Retinal pigment epithelial cell (primary cell): Measurements from ENCODE around the gene SLC35F1.

Experiments used
- DNase-seq: peaks from one replicate; pipeline ENCODE4 v3.0.0-alpha.2; 2010; ENCODE audit warnings: low read depth
- H3K4me3 ChIP-seq: 2 replicates; pipeline ENCODE4 v1.5.1; 2011; ENCODE audit warnings: mild to moderate bottlenecking, low read length, control low read depth, moderate library complexity
- CTCF ChIP-seq: conservative IDR thresholded peaks from 2 replicates; pipeline ENCODE4 v1.5.1; 2011; ENCODE audit warnings: low read depth, low read length, control low read depth, inconsistent platforms

The SLC35F1 gene

GRCh38 chr6:117906507-117906957 lies 532 bp upstream of the SLC35F1 start:
- H3K4me3 ChIP-seq, result peak overlapping the region; percentile 56
- DNase-seq, result no peak
- TF ChIP-seq CTCF, result no peak

- TF ChIP-seq CTCF, result no peak
- no peak for DNase-seq
- peak overlapping the region; percentile 42 for H3K4me3 ChIP-seq
Measured at GRCh38 chr6:117907601-117908245, 659 bp downstream of the SLC35F1 start.

GRCh38 chr6:117908246-117909068 lies 1.4 kb downstream of the SLC35F1 start:
- no peak for DNase-seq
- peak overlapping the region; percentile 42 for H3K4me3 ChIP-seq
- no peak for TF ChIP-seq CTCF

- no peak for TF ChIP-seq CTCF
- H3K4me3 ChIP-seq, result no peak overlapping the region
- no peak for DNase-seq
Measured at GRCh38 chr6:117909638-117910037, 2.6 kb downstream of the SLC35F1 start.

- TF ChIP-seq CTCF, result no peak
- no peak overlapping the region for H3K4me3 ChIP-seq
- no peak for DNase-seq
Measured at GRCh38 chr6:117910549-117910948, 3.5 kb downstream of the SLC35F1 start.

GRCh38 chr6:117911150-117911549 lies 4.1 kb downstream of the SLC35F1 start:
- H3K4me3 ChIP-seq, result no peak overlapping the region
- TF ChIP-seq CTCF, result no peak
- no peak for DNase-seq

- H3K4me3 ChIP-seq, result no peak overlapping the region
- TF ChIP-seq CTCF, result no peak
- DNase-seq, result no peak
Measured at GRCh38 chr6:117911660-117912059, 4.6 kb downstream of the SLC35F1 start.
